ENCODE results near the gene LMAN1L.

LMAN1L gene

GRCh38 chr15:74794248-74794969 is 18.2 kb upstream of the LMAN1L start:
- H3K27me3 ChIP-seq (ENCODE audit: control insufficient read depth, insufficient read depth, low read length, poor library complexity, severe bottlenecking), result no peaks in the 10 kb centered on the region
- WGBS, 2 experiments, result 93 to 95% methylated on average over 6 to 7 of the region's 9 CpGs
- no peaks in the 10 kb centered on the region for H3K9me3 ChIP-seq (ENCODE audit: control insufficient read depth, low read length)
- no peaks in the 10 kb centered on the region for H3K36me3 ChIP-seq (ENCODE audit: control insufficient read depth, insufficient read depth, low read length)
- no peak overlapping the region for H3K4me3 ChIP-seq (ENCODE audit: insufficient read depth, low read depth, low read length)
- peaks cover 24% of the 10 kb centered on the region for H3K4me1 ChIP-seq (ENCODE audit: control insufficient read depth, insufficient read depth, low read length)
- no peak overlapping the region for H3K27ac ChIP-seq (ENCODE audit: insufficient read depth, low read depth, low read length, poor library complexity, severe bottlenecking)

DNA sequence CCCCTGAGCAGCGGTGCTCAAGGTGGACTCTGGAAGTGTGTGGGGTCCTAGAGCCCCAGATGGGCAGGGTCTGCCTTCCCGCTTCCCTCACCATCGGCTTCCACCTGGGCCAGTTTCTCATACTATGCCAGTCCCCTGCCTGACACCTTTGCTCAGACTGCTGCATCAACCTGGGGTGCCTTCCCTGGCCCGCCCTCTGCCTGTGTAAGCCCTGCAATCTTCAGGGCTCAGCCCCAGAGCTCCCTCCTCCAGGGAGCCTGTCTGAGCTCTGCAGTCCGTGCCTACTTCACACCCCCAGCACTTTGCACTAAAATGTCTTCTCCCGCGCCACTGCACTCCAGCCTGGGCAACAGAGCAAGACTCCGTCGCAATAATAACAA is 17.7 kb upstream of the LMAN1L start:
- Histone ChIP-seq H3K4me1 (ENCODE audit: control insufficient read depth, insufficient read depth, low read length) (peaks cover 20% of the 10 kb centered on the region), H3K27ac (ENCODE audit: insufficient read depth, low read depth, low read length, poor library complexity, severe bottlenecking) (no peak overlapping the region), H3K4me3 (ENCODE audit: insufficient read depth, low read depth, low read length) (no peak overlapping the region), H3K9me3 (ENCODE audit: control insufficient read depth, low read length) (no peaks in the 10 kb centered on the region), H3K36me3 (ENCODE audit: control insufficient read depth, insufficient read depth, low read length) (no peaks in the 10 kb centered on the region), H3K27me3 (ENCODE audit: control insufficient read depth, insufficient read depth, low read length, poor library complexity, severe bottlenecking) (no peaks in the 10 kb centered on the region)
- WGBS, 2 experiments, result 87 to 89% methylated on average over 9 of the region's 9 CpGs

DNA sequence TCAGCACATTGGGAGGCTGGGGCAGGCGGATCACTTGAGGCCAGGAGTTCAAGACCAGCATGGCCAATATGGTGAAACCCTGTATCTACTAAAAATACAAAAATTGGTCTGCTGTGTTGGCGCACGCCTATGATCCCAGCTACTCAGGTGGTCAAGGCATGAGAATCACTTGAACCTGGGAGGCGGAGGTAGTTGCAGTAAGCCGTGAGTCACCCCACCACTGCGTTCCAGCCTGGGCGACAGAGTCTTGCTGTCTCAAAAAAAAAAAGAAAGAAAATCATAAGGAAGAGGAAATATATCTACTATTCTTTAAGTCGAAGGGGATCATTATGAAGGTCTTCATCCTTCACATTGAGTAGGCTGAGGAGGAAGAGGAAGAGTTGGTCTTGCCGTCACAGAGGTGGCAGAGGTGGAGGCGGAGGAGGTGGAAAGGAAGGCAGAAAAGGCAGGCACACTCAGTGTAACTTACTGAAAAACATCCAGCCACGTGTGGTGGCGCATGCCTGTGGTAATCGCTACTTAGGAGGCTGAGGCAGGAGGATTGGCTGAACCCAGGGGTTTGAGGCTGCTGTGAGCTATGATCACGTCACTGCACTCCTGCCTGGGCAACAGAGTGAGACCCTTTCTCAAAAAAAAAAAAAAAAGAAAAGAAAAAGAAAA is 16.5 kb upstream of the LMAN1L start:
- WGBS, 2 experiments, result 95% methylated on average over 14 of the region's 14 CpGs

GRCh38 chr15:74798388-74799254 is 14.0 kb upstream of the LMAN1L start:
- H3K9me3 ChIP-seq (ENCODE audit: control insufficient read depth, low read length), result no peaks in the 10 kb centered on the region
- H3K36me3 ChIP-seq (ENCODE audit: control insufficient read depth, insufficient read depth, low read length), result peaks cover 21% of the 10 kb centered on the region
- no peak overlapping the region for H3K27ac ChIP-seq (ENCODE audit: insufficient read depth, low read depth, low read length, poor library complexity, severe bottlenecking)
- 92 to 93% methylated on average over 25 of the region's 25 CpGs for WGBS, 2 experiments
- H3K4me1 ChIP-seq (ENCODE audit: control insufficient read depth, insufficient read depth, low read length), result peaks cover under 1% of the 10 kb centered on the region
- H3K27me3 ChIP-seq (ENCODE audit: control insufficient read depth, insufficient read depth, low read length, poor library complexity, severe bottlenecking), result no peaks in the 10 kb centered on the region
- H3K4me3 ChIP-seq (ENCODE audit: insufficient read depth, low read depth, low read length), result no peak overlapping the region

More for the DNA sequence above, 16.5 kb upstream of the LMAN1L start:
- Histone ChIP-seq H3K9me3 (ENCODE audit: control insufficient read depth, low read length) (no peaks in the 10 kb centered on the region), H3K27ac (ENCODE audit: insufficient read depth, low read depth, low read length, poor library complexity, severe bottlenecking) (no peak overlapping the region), H3K4me3 (ENCODE audit: insufficient read depth, low read depth, low read length) (no peak overlapping the region), H3K4me1 (ENCODE audit: control insufficient read depth, insufficient read depth, low read length) (peaks cover 14% of the 10 kb centered on the region), H3K27me3 (ENCODE audit: control insufficient read depth, insufficient read depth, low read length, poor library complexity, severe bottlenecking) (no peaks in the 10 kb centered on the region), H3K36me3 (ENCODE audit: control insufficient read depth, insufficient read depth, low read length) (peaks cover 6% of the 10 kb centered on the region)

GRCh38 chr15:74799255-74799855 is 13.3 kb upstream of the LMAN1L start:
- Histone ChIP-seq H3K27me3 (ENCODE audit: control insufficient read depth, insufficient read depth, low read length, poor library complexity, severe bottlenecking) (no peaks in the 10 kb centered on the region), H3K27ac (ENCODE audit: insufficient read depth, low read depth, low read length, poor library complexity, severe bottlenecking) (no peak overlapping the region), H3K4me3 (ENCODE audit: insufficient read depth, low read depth, low read length) (no peak overlapping the region), H3K4me1 (ENCODE audit: control insufficient read depth, insufficient read depth, low read length) (no peaks in the 10 kb centered on the region), H3K36me3 (ENCODE audit: control insufficient read depth, insufficient read depth, low read length) (peaks cover 21% of the 10 kb centered on the region), H3K9me3 (ENCODE audit: control insufficient read depth, low read length) (no peaks in the 10 kb centered on the region)
- 93% methylated on average over 16 of the region's 16 CpGs for WGBS, 2 experiments

GRCh38 chr15:74799856-74800558 is 12.6 kb upstream of the LMAN1L start:
- Histone ChIP-seq H3K27me3 (ENCODE audit: control insufficient read depth, insufficient read depth, low read length, poor library complexity, severe bottlenecking) (no peaks in the 10 kb centered on the region), H3K4me1 (ENCODE audit: control insufficient read depth, insufficient read depth, low read length) (no peaks in the 10 kb centered on the region), H3K9me3 (ENCODE audit: control insufficient read depth, low read length) (no peaks in the 10 kb centered on the region), H3K27ac (ENCODE audit: insufficient read depth, low read depth, low read length, poor library complexity, severe bottlenecking) (no peak overlapping the region), H3K4me3 (ENCODE audit: insufficient read depth, low read depth, low read length) (no peak overlapping the region), H3K36me3 (ENCODE audit: control insufficient read depth, insufficient read depth, low read length) (peaks cover 21% of the 10 kb centered on the region)
- 62 to 63% methylated on average over 18 of the region's 18 CpGs for WGBS, 2 experiments

DNA sequence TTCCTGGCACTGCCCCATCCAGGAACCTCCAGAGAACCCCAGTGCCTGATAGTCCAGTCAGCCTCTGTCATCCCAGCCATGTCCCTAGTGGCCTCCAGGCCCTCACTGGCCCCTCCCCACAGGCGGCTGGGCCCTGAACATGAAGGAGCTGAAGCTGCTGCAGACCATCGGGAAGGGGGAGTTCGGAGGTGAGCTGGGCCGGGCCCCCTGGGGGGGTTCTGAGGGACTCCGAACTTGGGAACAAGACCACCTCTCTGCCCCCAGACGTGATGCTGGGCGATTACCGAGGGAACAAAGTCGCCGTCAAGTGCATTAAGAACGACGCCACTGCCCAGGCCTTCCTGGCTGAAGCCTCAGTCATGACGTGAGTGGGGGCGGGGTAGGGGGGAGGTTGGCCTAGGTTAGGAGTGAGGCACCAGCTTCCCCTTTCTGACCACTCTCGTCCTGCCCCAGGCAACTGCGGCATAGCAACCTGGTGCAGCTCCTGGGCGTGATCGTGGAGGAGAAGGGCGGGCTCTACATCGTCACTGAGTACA is 12.0 kb upstream of the LMAN1L start:
- Histone ChIP-seq H3K4me1 (ENCODE audit: control insufficient read depth, insufficient read depth, low read length) (no peaks in the 10 kb centered on the region), H3K9me3 (ENCODE audit: control insufficient read depth, low read length) (no peaks in the 10 kb centered on the region), H3K36me3 (ENCODE audit: control insufficient read depth, insufficient read depth, low read length) (peaks cover 21% of the 10 kb centered on the region), H3K27ac (ENCODE audit: insufficient read depth, low read depth, low read length, poor library complexity, severe bottlenecking) (no peak overlapping the region), H3K27me3 (ENCODE audit: control insufficient read depth, insufficient read depth, low read length, poor library complexity, severe bottlenecking) (no peaks in the 10 kb centered on the region), H3K4me3 (ENCODE audit: insufficient read depth, low read depth, low read length) (no peak overlapping the region)
- WGBS, 2 experiments, result 92 to 94% methylated on average over 20 of the region's 20 CpGs

DNA sequence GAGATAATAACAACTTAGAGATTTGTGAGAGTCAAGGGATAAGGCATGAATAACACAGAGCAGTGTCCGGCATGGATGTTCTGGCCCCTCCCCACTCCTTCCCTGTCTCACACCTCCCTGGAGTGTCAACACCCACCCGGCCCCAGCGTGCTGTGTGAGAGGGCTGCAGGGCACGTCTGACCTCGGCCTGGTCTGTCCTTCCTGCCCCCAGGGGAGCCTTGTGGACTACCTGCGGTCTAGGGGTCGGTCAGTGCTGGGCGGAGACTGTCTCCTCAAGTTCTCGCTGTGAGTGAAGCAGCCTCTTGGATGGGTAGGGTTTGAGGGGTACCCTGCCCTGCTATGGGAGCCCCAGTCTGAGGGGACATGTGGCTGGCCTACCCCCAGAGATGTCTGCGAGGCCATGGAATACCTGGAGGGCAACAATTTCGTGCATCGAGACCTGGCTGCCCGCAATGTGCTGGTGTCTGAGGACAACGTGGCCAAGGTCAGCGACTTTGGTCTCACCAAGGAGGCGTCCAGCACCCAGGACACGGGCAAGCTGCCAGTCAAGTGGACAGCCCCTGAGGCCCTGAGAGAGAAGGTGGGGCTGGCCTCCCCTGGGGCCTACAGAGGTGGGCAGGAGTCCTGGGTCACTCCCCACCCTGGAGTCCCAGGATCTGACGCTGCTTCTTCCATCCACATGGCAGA is 11.2 kb upstream of the LMAN1L start:
- Histone ChIP-seq H3K4me3 (ENCODE audit: insufficient read depth, low read depth, low read length) (no peak overlapping the region), H3K9me3 (ENCODE audit: control insufficient read depth, low read length) (no peaks in the 10 kb centered on the region), H3K4me1 (ENCODE audit: control insufficient read depth, insufficient read depth, low read length) (no peaks in the 10 kb centered on the region), H3K36me3 (ENCODE audit: control insufficient read depth, insufficient read depth, low read length) (peaks cover 21% of the 10 kb centered on the region), H3K27me3 (ENCODE audit: control insufficient read depth, insufficient read depth, low read length, poor library complexity, severe bottlenecking) (no peaks in the 10 kb centered on the region), H3K27ac (ENCODE audit: insufficient read depth, low read depth, low read length, poor library complexity, severe bottlenecking) (no peak overlapping the region)
- WGBS, 2 experiments, result 95% methylated on average over 18 of the region's 18 CpGs

- Histone ChIP-seq H3K4me3 (ENCODE audit: insufficient read depth, low read depth, low read length) (no peak overlapping the region), H3K4me1 (ENCODE audit: control insufficient read depth, insufficient read depth, low read length) (no peaks in the 10 kb centered on the region), H3K27me3 (ENCODE audit: control insufficient read depth, insufficient read depth, low read length, poor library complexity, severe bottlenecking) (no peaks in the 10 kb centered on the region), H3K36me3 (ENCODE audit: control insufficient read depth, insufficient read depth, low read length) (peaks cover 21% of the 10 kb centered on the region), H3K9me3 (ENCODE audit: control insufficient read depth, low read length) (no peaks in the 10 kb centered on the region), H3K27ac (ENCODE audit: insufficient read depth, low read depth, low read length, poor library complexity, severe bottlenecking) (no peak overlapping the region)
- 96% methylated on average over 20 of the region's 20 CpGs for WGBS, 2 experiments
These were observed 10.3 kb upstream of the LMAN1L start for GRCh38 chr15:74802290-74802689.

Measured in ectodermal cell (in vitro differentiated cells).